ENCODE results near the gene NYAP1.

The NYAP1 gene

GRCh38 chr7:100465702-100466311 lies 17.9 kb upstream of the NYAP1 start:
- Histone ChIP-seq H3K4me1 (ENCODE audit: control insufficient read depth, insufficient read depth, low read length) (peaks cover 6% of the 10 kb centered on the region), H3K4me3 (ENCODE audit: low read length) (no peak overlapping the region), H3K27ac (ENCODE audit: low read depth, low read length) (peak overlapping the region; percentile 34), H3K36me3 (ENCODE audit: control insufficient read depth, insufficient read depth, low read length) (peaks cover 6% of the 10 kb centered on the region), H3K27me3 (ENCODE audit: control insufficient read depth, insufficient read depth, low read length) (no peaks in the 10 kb centered on the region), H3K9ac (ENCODE audit: low read length) (no peak overlapping the region)

- Histone ChIP-seq H3K4me3 (ENCODE audit: low read length) (no peak overlapping the region), H3K36me3 (ENCODE audit: control insufficient read depth, insufficient read depth, low read length) (peaks cover 6% of the 10 kb centered on the region), H3K27ac (ENCODE audit: low read depth, low read length) (no peak overlapping the region), H3K27me3 (ENCODE audit: control insufficient read depth, insufficient read depth, low read length) (no peaks in the 10 kb centered on the region), H3K4me1 (ENCODE audit: control insufficient read depth, insufficient read depth, low read length) (peaks cover 6% of the 10 kb centered on the region), H3K9ac (ENCODE audit: low read length) (no peak overlapping the region)
Observed at GRCh38 chr7:100466653-100467605, 16.8 kb upstream of the NYAP1 start.

- Histone ChIP-seq H3K27me3 (ENCODE audit: control insufficient read depth, insufficient read depth, low read length) (no peaks in the 10 kb centered on the region), H3K4me3 (ENCODE audit: low read length) (no peak overlapping the region), H3K27ac (ENCODE audit: low read depth, low read length) (no peak overlapping the region), H3K4me1 (ENCODE audit: control insufficient read depth, insufficient read depth, low read length) (peaks cover 6% of the 10 kb centered on the region), H3K9ac (ENCODE audit: low read length) (no peak overlapping the region), H3K36me3 (ENCODE audit: control insufficient read depth, insufficient read depth, low read length) (peaks cover 6% of the 10 kb centered on the region)
Observed at GRCh38 chr7:100467638-100468373, 15.9 kb upstream of the NYAP1 start.

GRCh38 chr7:100469227-100470044 lies 14.3 kb upstream of the NYAP1 start:
- peaks cover 9% of the 10 kb centered on the region for H3K36me3 ChIP-seq (ENCODE audit: control insufficient read depth, insufficient read depth, low read length)
- H3K27me3 ChIP-seq (ENCODE audit: control insufficient read depth, insufficient read depth, low read length): no peaks in the 10 kb centered on the region
- H3K27ac ChIP-seq (ENCODE audit: low read depth, low read length): no peak overlapping the region
- no peak overlapping the region for H3K4me3 ChIP-seq (ENCODE audit: low read length)
- peaks cover 6% of the 10 kb centered on the region for H3K4me1 ChIP-seq (ENCODE audit: control insufficient read depth, insufficient read depth, low read length)
- H3K9ac ChIP-seq (ENCODE audit: low read length): no peak overlapping the region

GRCh38 chr7:100471021-100471420 lies 12.7 kb upstream of the NYAP1 start:
- no peak overlapping the region for H3K27ac ChIP-seq (ENCODE audit: low read depth, low read length)
- H3K9ac ChIP-seq (ENCODE audit: low read length): no peak overlapping the region
- H3K4me1 ChIP-seq (ENCODE audit: control insufficient read depth, insufficient read depth, low read length): peaks cover 10% of the 10 kb centered on the region
- H3K36me3 ChIP-seq (ENCODE audit: control insufficient read depth, insufficient read depth, low read length): peaks cover 9% of the 10 kb centered on the region
- H3K27me3 ChIP-seq (ENCODE audit: control insufficient read depth, insufficient read depth, low read length): no peaks in the 10 kb centered on the region
- no peak overlapping the region for H3K4me3 ChIP-seq (ENCODE audit: low read length)

GRCh38 chr7:100472121-100472851 lies 11.4 kb upstream of the NYAP1 start:
- Histone ChIP-seq H3K27ac (ENCODE audit: low read depth, low read length) (no peak overlapping the region), H3K4me3 (ENCODE audit: low read length) (no peak overlapping the region), H3K36me3 (ENCODE audit: control insufficient read depth, insufficient read depth, low read length) (peaks cover 6% of the 10 kb centered on the region), H3K27me3 (ENCODE audit: control insufficient read depth, insufficient read depth, low read length) (no peaks in the 10 kb centered on the region), H3K9ac (ENCODE audit: low read length) (no peak overlapping the region), H3K4me1 (ENCODE audit: control insufficient read depth, insufficient read depth, low read length) (peaks cover 15% of the 10 kb centered on the region)

GRCh38 chr7:100472854-100473499 lies 10.8 kb upstream of the NYAP1 start:
- Histone ChIP-seq H3K36me3 (ENCODE audit: control insufficient read depth, insufficient read depth, low read length) (peaks cover 6% of the 10 kb centered on the region), H3K4me1 (ENCODE audit: control insufficient read depth, insufficient read depth, low read length) (peaks cover 15% of the 10 kb centered on the region), H3K9ac (ENCODE audit: low read length) (no peak overlapping the region), H3K27ac (ENCODE audit: low read depth, low read length) (no peak overlapping the region), H3K27me3 (ENCODE audit: control insufficient read depth, insufficient read depth, low read length) (no peaks in the 10 kb centered on the region), H3K4me3 (ENCODE audit: low read length) (no peak overlapping the region)

- Histone ChIP-seq H3K27ac (ENCODE audit: low read depth, low read length) (peak overlapping the region; percentile 53), H3K4me1 (ENCODE audit: control insufficient read depth, insufficient read depth, low read length) (peaks cover 14% of the 10 kb centered on the region), H3K27me3 (ENCODE audit: control insufficient read depth, insufficient read depth, low read length) (no peaks in the 10 kb centered on the region), H3K36me3 (ENCODE audit: control insufficient read depth, insufficient read depth, low read length) (peaks cover 6% of the 10 kb centered on the region), H3K9ac (ENCODE audit: low read length) (no peak overlapping the region), H3K4me3 (ENCODE audit: low read length) (peak overlapping the region; percentile 50)
Observed at GRCh38 chr7:100475549-100475948, 8.2 kb upstream of the NYAP1 start.

GRCh38 chr7:100476101-100476780 lies 7.5 kb upstream of the NYAP1 start:
- Histone ChIP-seq H3K27ac (ENCODE audit: low read depth, low read length) (peak overlapping the region; percentile 53), H3K4me1 (ENCODE audit: control insufficient read depth, insufficient read depth, low read length) (peaks cover 14% of the 10 kb centered on the region), H3K36me3 (ENCODE audit: control insufficient read depth, insufficient read depth, low read length) (peaks cover 3% of the 10 kb centered on the region), H3K4me3 (ENCODE audit: low read length) (peak overlapping the region; percentile 97), H3K9ac (ENCODE audit: low read length) (no peak overlapping the region), H3K27me3 (ENCODE audit: control insufficient read depth, insufficient read depth, low read length) (no peaks in the 10 kb centered on the region)

GRCh38 chr7:100476903-100477870 lies 6.5 kb upstream of the NYAP1 start:
- H3K4me3 ChIP-seq (ENCODE audit: low read length): peak overlapping the region; percentile 97
- H3K4me1 ChIP-seq (ENCODE audit: control insufficient read depth, insufficient read depth, low read length): peaks cover 14% of the 10 kb centered on the region
- H3K27ac ChIP-seq (ENCODE audit: low read depth, low read length): peak overlapping the region; percentile 95

More at GRCh38 chr7:100476903-100477870, 6.5 kb upstream of the NYAP1 start:
- Histone ChIP-seq H3K9ac (ENCODE audit: low read length) (no peak overlapping the region), H3K27me3 (ENCODE audit: control insufficient read depth, insufficient read depth, low read length) (no peaks in the 10 kb centered on the region), H3K36me3 (ENCODE audit: control insufficient read depth, insufficient read depth, low read length) (peaks cover 3% of the 10 kb centered on the region)

Measured in rectal smooth muscle tissue (tissue), 1 donor.